ENCODE measurements around the gene RPEL1.

DNA sequence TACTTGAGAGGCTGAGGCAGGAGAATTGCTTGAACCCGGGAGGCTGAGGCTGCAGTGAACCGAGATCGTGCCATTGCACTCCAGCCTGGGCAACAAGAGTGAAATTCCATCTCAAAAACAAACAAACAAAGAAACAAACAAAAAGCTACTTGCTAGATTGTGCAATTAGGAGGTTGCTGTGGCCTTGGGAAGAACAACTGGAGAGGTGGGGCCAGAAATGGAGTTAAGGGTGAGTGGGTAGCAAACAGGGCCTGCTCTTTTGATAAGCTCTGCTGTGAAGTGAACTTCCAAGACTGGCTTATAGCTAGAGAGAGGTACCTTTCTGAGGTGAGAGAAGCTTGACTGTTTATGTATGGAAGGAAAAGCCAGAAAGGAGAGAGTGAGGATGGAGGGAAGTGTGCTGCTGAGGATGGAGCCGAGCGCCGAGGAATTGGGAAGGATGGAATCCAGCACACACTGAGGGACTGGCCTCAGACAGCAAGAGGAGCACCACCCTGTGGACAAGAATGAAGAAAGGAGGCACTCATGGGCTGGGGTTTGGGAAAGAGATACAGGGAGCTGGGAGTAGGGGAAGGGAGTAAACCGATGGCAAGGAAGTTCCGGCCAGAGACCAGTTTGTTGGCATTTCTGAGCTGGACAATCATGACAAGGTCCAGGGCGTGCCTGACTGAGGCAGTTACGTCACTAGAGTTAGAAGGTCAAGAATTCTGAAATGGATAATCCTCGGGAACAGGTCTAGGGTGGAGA, 7.0 kb upstream of the RPEL1 start:
- TF ChIP-seq, protein P1, sequence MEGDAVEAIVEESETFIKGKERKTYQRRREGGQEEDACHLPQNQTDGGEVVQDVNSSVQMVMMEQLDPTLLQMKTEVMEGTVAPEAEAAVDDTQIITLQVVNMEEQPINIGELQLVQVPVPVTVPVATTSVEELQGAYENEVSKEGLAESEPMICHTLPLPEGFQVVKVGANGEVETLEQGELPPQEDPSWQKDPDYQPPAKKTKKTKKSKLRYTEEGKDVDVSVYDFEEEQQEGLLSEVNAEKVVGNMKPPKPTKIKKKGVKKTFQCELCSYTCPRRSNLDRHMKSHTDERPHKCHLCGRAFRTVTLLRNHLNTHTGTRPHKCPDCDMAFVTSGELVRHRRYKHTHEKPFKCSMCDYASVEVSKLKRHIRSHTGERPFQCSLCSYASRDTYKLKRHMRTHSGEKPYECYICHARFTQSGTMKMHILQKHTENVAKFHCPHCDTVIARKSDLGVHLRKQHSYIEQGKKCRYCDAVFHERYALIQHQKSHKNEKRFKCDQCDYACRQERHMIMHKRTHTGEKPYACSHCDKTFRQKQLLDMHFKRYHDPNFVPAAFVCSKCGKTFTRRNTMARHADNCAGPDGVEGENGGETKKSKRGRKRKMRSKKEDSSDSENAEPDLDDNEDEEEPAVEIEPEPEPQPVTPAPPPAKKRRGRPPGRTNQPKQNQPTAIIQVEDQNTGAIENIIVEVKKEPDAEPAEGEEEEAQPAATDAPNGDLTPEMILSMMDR (IDR thresholded peaks at IDR 0.05; ENCODE audit: insufficient read depth, low read length, poor library complexity, severe bottlenecking), result no peak
- no peak for TF ChIP-seq EZH2phosphoT487 (conservative IDR thresholded peaks at IDR 0.05; ENCODE audit: low read length)
